Measurements from ENCODE around the gene NKD1. TPM values are rescaled to one million over a fixed set of nuclear protein-coding genes. Genes with fewer than 3 reads are reported as not detected.

The NKD1 gene
- total and polyA plus RNA-seq, 9 donors: 2.5 to 72.1 (median 12.7) TPM

DNA sequence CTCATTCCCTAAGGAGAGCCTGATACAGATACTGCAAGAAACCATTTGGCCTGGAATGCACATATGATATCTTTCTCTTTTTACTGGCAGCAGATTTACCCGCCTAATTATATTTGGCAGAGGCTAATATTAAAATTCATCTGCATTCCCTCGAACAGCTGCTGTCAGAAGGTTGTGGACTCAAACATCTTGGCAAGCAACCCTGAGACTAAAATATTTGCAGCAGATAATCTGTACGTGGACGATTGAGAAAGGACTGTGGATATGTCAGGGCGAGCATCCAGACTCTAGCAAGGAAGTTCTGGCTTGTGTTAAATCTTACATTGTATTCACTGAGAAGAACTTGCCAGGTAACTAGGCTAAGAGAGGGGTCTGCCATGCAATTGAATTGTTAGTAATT, 67.7 kb downstream of the NKD1 start:
- H3K4me1 ChIP-seq (ENCODE audit: insufficient read depth): peaks cover 29% of the 10 kb centered on the region
- no peak overlapping the region for H3K4me3 ChIP-seq
- WGBS, 3 donors: 2 to 10% (median 7%) methylated on average over 5 of the region's 5 CpGs
- H3K27ac ChIP-seq: no peak overlapping the region
- TF ChIP-seq EP300 (IDR thresholded peaks at IDR 0.05) (no peak), POLR2A (IDR thresholded peaks at IDR 0.05) (no peak)
- TF ChIP-seq, protein P1, sequence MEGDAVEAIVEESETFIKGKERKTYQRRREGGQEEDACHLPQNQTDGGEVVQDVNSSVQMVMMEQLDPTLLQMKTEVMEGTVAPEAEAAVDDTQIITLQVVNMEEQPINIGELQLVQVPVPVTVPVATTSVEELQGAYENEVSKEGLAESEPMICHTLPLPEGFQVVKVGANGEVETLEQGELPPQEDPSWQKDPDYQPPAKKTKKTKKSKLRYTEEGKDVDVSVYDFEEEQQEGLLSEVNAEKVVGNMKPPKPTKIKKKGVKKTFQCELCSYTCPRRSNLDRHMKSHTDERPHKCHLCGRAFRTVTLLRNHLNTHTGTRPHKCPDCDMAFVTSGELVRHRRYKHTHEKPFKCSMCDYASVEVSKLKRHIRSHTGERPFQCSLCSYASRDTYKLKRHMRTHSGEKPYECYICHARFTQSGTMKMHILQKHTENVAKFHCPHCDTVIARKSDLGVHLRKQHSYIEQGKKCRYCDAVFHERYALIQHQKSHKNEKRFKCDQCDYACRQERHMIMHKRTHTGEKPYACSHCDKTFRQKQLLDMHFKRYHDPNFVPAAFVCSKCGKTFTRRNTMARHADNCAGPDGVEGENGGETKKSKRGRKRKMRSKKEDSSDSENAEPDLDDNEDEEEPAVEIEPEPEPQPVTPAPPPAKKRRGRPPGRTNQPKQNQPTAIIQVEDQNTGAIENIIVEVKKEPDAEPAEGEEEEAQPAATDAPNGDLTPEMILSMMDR (IDR thresholded peaks at IDR 0.05): no peak
- no peaks in the 10 kb centered on the region for H3K9me3 ChIP-seq
- no peaks in the 10 kb centered on the region for H3K27me3 ChIP-seq
- intact Hi-C loops (cut with DNase I): no loop called here
- no peak for DNase-seq
- H3K36me3 ChIP-seq: no peaks in the 10 kb centered on the region

DNA sequence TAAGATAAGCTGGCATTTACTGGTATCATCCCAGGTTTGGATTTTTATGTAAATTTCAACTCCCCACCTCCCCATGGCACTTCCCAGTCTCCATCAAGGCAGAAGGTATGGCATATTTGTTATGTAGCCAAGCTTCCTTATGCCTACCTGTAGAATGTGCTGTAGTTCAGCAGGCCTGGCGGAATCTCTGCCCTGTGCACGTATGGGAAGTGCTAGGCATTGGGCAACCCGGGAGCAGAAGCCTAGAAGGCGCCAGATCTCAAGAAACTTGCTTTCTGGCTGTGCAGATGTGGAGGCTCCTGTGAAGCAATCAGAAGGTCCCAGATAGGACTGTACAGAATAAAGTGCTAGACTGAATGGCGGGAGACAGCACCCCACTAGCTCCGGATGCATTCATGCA, 68.2 kb downstream of the NKD1 start:
- Histone ChIP-seq H3K27me3 (no peaks in the 10 kb centered on the region), H3K36me3 (no peaks in the 10 kb centered on the region), H3K4me1 (ENCODE audit: insufficient read depth) (peaks cover 29% of the 10 kb centered on the region), H3K9me3 (no peaks in the 10 kb centered on the region), H3K27ac (peak overlapping the region in 1 of 2 donors; percentile 13), H3K4me3 (no peak overlapping the region)
- intact Hi-C loops (cut with DNase I): no loop called here
- WGBS, 3 donors: 69 to 77% (median 71%) methylated on average over 6 of the region's 6 CpGs
- TF ChIP-seq, protein P1 (IDR thresholded peaks at IDR 0.05): no peak
- TF ChIP-seq POLR2A (IDR thresholded peaks at IDR 0.05) (no peak), EP300 (IDR thresholded peaks at IDR 0.05) (no peak)
- no peak for DNase-seq

DNA sequence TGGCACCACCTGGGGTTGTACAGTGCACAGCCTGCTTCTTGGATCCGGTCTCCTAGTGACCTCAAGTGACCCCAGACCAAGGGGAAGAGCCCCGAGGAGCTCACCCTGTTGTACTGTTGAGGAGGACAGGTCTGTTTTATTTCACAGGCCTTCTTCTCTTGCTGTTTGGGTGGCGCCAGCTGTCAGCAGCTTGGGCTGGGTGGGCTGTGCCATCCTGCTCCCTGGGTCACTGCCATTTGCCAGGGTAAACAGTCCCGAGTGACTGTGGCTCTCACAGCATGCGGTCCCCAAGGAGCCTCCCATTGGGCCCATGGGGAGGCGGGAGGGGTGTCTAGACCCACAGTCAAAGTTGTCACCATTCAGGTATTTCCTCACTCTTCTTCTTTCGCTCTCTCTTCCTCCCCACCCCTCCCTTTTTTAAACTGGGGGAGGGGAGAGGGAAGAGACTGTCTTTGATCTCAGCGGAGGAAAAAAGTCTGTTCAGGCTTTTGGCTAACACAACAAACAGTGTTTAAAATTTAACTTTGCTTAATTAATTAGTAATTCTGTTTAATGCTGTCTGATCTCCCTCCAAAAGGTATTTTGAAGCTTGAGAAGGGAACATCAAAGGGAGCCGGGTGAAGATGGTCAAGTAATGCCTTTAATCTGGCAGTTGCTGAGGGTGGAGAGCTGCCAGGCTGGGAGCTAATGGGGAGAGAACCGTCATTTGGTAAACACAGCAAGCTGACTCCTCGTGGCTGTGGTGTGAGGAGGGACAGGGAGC, 68.9 kb downstream of the NKD1 start:
- no peak overlapping the region for H3K4me3 ChIP-seq
- no peaks in the 10 kb centered on the region for H3K27me3 ChIP-seq
- intact Hi-C loops (cut with DNase I): no loop called here
- no peak for TF ChIP-seq POLR2A (IDR thresholded peaks at IDR 0.05)
- no peak for TF ChIP-seq EP300 (IDR thresholded peaks at IDR 0.05)
- TF ChIP-seq, protein P1 (IDR thresholded peaks at IDR 0.05): no peak
- peak in 1 of 5 donors; percentile 63 for DNase-seq
- H3K4me1 ChIP-seq (ENCODE audit: insufficient read depth): peaks cover 29% of the 10 kb centered on the region
- H3K36me3 ChIP-seq: no peaks in the 10 kb centered on the region
- 40 to 52% (median 47%) methylated on average over 11 of the region's 11 CpGs for WGBS, 3 donors
- H3K27ac ChIP-seq: no peak overlapping the region
- H3K9me3 ChIP-seq: no peaks in the 10 kb centered on the region

DNA sequence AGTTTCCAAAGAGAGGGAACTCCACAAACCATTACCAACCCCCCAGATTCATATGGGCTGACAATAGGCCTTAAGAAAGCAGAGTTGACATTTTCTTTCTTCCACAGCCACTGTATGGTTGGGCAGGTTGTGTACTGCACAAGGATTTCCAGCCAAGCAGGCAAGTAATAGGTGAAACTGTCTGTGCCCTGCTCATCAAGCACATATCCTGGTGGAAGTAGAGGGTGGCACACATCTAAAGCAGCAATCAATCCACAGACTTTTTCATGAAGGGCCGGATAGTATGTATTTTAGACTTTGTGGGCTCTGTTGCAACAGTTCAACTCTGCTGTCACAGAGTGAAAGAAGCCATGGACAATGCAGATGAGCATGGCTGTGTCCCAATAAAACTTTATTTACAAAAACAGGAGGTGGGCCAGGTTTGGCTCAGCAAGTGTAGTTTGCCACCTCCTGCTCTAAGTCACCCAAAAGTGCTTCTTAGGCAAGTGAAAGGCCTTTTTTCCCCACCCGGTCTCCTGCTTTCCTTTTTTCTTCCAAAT, 69.5 kb downstream of the NKD1 start:
- DNase-seq: no peak
- WGBS, 3 donors: 95 to 98% (median 98%) methylated on average over 2 of the region's 2 CpGs

More for the DNA sequence above, 69.5 kb downstream of the NKD1 start:
- Histone ChIP-seq H3K27ac (no peak overlapping the region), H3K4me3 (no peak overlapping the region), H3K27me3 (no peaks in the 10 kb centered on the region), H3K4me1 (ENCODE audit: insufficient read depth) (peaks cover 23% of the 10 kb centered on the region), H3K36me3 (no peaks in the 10 kb centered on the region), H3K9me3 (no peaks in the 10 kb centered on the region)
- TF ChIP-seq, protein P1 (IDR thresholded peaks at IDR 0.05): no peak
- TF ChIP-seq EP300 (IDR thresholded peaks at IDR 0.05) (no peak), POLR2A (IDR thresholded peaks at IDR 0.05) (no peak)
- intact Hi-C loops (cut with DNase I): no loop called here
